Measurements from ENCODE around the gene SCG3.

SCG3 gene

GRCh38 chr15:51727141-51727897 lies 46.0 kb downstream of the SCG3 start:
- no peak for TF ChIP-seq POLR2A (IDR thresholded peaks at IDR 0.05; ENCODE audit: extremely low read depth, insufficient read length)
- no peak for TF ChIP-seq MAX (IDR thresholded peaks at IDR 0.05; ENCODE audit: low read depth, low read length)
- TF ChIP-seq MYC (IDR thresholded peaks at IDR 0.05; ENCODE audit: low read depth, low read length), result no peak
- TF ChIP-seq CTCF (IDR thresholded peaks at IDR 0.05; ENCODE audit: low read depth, low read length), result no peak
- peak; percentile 41 for DNase-seq (ENCODE audit: low read depth)
- H3K4me3 ChIP-seq (ENCODE audit: low read depth, low read length), result no peak overlapping the region

GRCh38 chr15:51731549-51732267 lies 50.4 kb downstream of the SCG3 start:
- peak; percentile 96 for DNase-seq (ENCODE audit: low read depth)
- peak overlapping the region; percentile 39 for H3K4me3 ChIP-seq (ENCODE audit: low read depth, low read length)
- TF ChIP-seq MYC (IDR thresholded peaks at IDR 0.05; ENCODE audit: low read depth, low read length) (peak; percentile 25; the same call in 1 of the 2 replicates), CTCF (IDR thresholded peaks at IDR 0.05; ENCODE audit: low read depth, low read length) (no peak)

GRCh38 chr15:51732646-51733045 lies 51.3 kb downstream of the SCG3 start:
- no peak for TF ChIP-seq POLR2A (IDR thresholded peaks at IDR 0.05; ENCODE audit: extremely low read depth, insufficient read length)
- no peak for TF ChIP-seq CTCF (IDR thresholded peaks at IDR 0.05; ENCODE audit: low read depth, low read length)
- TF ChIP-seq MAX (IDR thresholded peaks at IDR 0.05; ENCODE audit: low read depth, low read length), result no peak
- no peak for TF ChIP-seq MYC (IDR thresholded peaks at IDR 0.05; ENCODE audit: low read depth, low read length)
- DNase-seq (ENCODE audit: low read depth), result no peak
- H3K4me3 ChIP-seq (ENCODE audit: low read depth, low read length), result no peak overlapping the region

GRCh38 chr15:51735228-51736010 lies 54.1 kb downstream of the SCG3 start:
- DNase-seq (ENCODE audit: low read depth), result peak; percentile 57
- TF ChIP-seq POLR2A (IDR thresholded peaks at IDR 0.05; ENCODE audit: extremely low read depth, insufficient read length), result no peak
- TF ChIP-seq CTCF (IDR thresholded peaks at IDR 0.05; ENCODE audit: low read depth, low read length), result peak; percentile 20
- TF ChIP-seq MAX (IDR thresholded peaks at IDR 0.05; ENCODE audit: low read depth, low read length), result no peak
- TF ChIP-seq MYC (IDR thresholded peaks at IDR 0.05; ENCODE audit: low read depth, low read length), result no peak
- H3K4me3 ChIP-seq (ENCODE audit: low read depth, low read length), result peak overlapping the region; percentile 90

GRCh38 chr15:51736069-51736468 lies 54.8 kb downstream of the SCG3 start:
- TF ChIP-seq POLR2A (IDR thresholded peaks at IDR 0.05; ENCODE audit: extremely low read depth, insufficient read length) (no peak), MYC (IDR thresholded peaks at IDR 0.05; ENCODE audit: low read depth, low read length) (peak; percentile 70; the same call in 1 of the 2 replicates), MAX (IDR thresholded peaks at IDR 0.05; ENCODE audit: low read depth, low read length) (peak; percentile 57)

More at GRCh38 chr15:51736069-51736468, 54.8 kb downstream of the SCG3 start:
- H3K4me3 ChIP-seq (ENCODE audit: low read depth, low read length), result peak overlapping the region; percentile 90
- peak; percentile 86 for DNase-seq (ENCODE audit: low read depth)

All from NB4 (cell line).